GM19240 (cell line): Measurements from ENCODE around the gene CLDN18.

ENCODE experiments used
- DNase-seq: peaks from one replicate; pipeline ENCODE4 v3.0.0; 2011; ENCODE audit warnings: low spot score; ENCODE audit not compliant: insufficient read length

CLDN18 gene

GRCh38 chr3:138025553-138025952 lies 15.6 kb downstream of the CLDN18 start:
- no peak for DNase-seq

GRCh38 chr3:138027821-138028220 lies 17.9 kb downstream of the CLDN18 start:
- no peak for DNase-seq

GRCh38 chr3:138030734-138031280 lies 20.8 kb downstream of the CLDN18 start:
- no peak for DNase-seq

GRCh38 chr3:138031536-138031935 lies 21.6 kb downstream of the CLDN18 start:
- DNase-seq: no peak

- DNase-seq: no peak
Measured at GRCh38 chr3:138032567-138032966, 22.6 kb downstream of the CLDN18 start.

GRCh38 chr3:138033202-138033691 lies 23.3 kb downstream of the CLDN18 start:
- DNase-seq: no peak

GRCh38 chr3:138034918-138035317 lies 25.0 kb downstream of the CLDN18 start:
- DNase-seq: no peak

- no peak for DNase-seq
Measured at GRCh38 chr3:138036572-138036971, 26.6 kb downstream of the CLDN18 start.

GRCh38 chr3:138038725-138039462 lies 28.9 kb downstream of the CLDN18 start:
- DNase-seq: no peak

- no peak for DNase-seq
Measured at GRCh38 chr3:138042043-138042442, 32.1 kb downstream of the CLDN18 start.

GRCh38 chr3:138043266-138044029 lies 33.5 kb downstream of the CLDN18 start:
- no peak for DNase-seq

GRCh38 chr3:138046085-138046484 lies 36.1 kb downstream of the CLDN18 start:
- DNase-seq: no peak

GRCh38 chr3:138046955-138047354 lies 37.0 kb downstream of the CLDN18 start:
- no peak for DNase-seq

- DNase-seq: no peak
Measured at GRCh38 chr3:138047596-138048158, 37.7 kb downstream of the CLDN18 start.

- DNase-seq: no peak
Measured at GRCh38 chr3:138049157-138049919, 39.4 kb downstream of the CLDN18 start.

GRCh38 chr3:138051947-138052802 lies 42.2 kb downstream of the CLDN18 start:
- DNase-seq: no peak

GRCh38 chr3:138054057-138054456 lies 44.1 kb downstream of the CLDN18 start:
- DNase-seq: no peak

- no peak for DNase-seq
Measured at GRCh38 chr3:138057384-138057783, 47.4 kb downstream of the CLDN18 start.

GRCh38 chr3:138059261-138059660 lies 49.3 kb downstream of the CLDN18 start:
- DNase-seq: no peak

- DNase-seq: no peak
Measured at GRCh38 chr3:138060792-138061191, 50.8 kb downstream of the CLDN18 start.
